K562 (cell line): ENCODE measurements around the gene SELENOO. TPM values are rescaled to one million over a fixed set of nuclear protein-coding genes. Genes with fewer than 3 reads are reported as not detected.

Experiments used
- CEBPB ChIP-seq: fragments of 450-650 bp; IDR thresholded peaks from 2 replicates; pipeline ENCODE4 v1.6.1; 2016; ENCODE audit warnings: missing genetic modification characterization, missing compliant biosample characterization
- FOS ChIP-seq: IDR thresholded peaks from 3 replicates; pipeline ENCODE4 v1.6.1; 2011; ENCODE audit not compliant: insufficient read length; ENCODE audit errors: extremely low read depth
- GABPB1 ChIP-seq: sonication (generic); formaldehyde crosslinking; IDR thresholded peaks from 2 replicates; pipeline ENCODE4 v1.8.0; 2022; ENCODE audit warnings: mild to moderate bottlenecking, missing genetic modification reagents
- HCFC1 ChIP-seq: IDR thresholded peaks from 2 replicates; pipeline ENCODE4 v1.6.1; 2012; ENCODE audit warnings: low read depth, low read length, improper control_type of control experiment
- JUNB ChIP-seq: fragments of 450-650 bp; formaldehyde crosslinking; conservative IDR thresholded peaks from 2 replicates; pipeline ENCODE4 v1.4.0; 2020; ENCODE audit warnings: mild to moderate bottlenecking
- L3MBTL2 ChIP-seq: fragments of 450-650 bp; IDR thresholded peaks from 2 replicates; pipeline ENCODE4 v1.6.1; 2016; ENCODE audit warnings: mild to moderate bottlenecking, moderate library complexity
- POLR2A ChIP-seq: fragments of 450-650 bp; conservative IDR thresholded peaks from 2 replicates; pipeline ENCODE4 v1.6.1; 2016
- POLR2G ChIP-seq: fragments of 200-400 bp; formaldehyde crosslinking; IDR thresholded peaks from 2 replicates; pipeline ENCODE4 v1.6.1; 2017; ENCODE audit warnings: low read depth, mild to moderate bottlenecking, antibody characterized with exemption, low read length, moderate library complexity
- RBBP5 ChIP-seq: fragments of 200-600 bp; sonication (generic); IDR thresholded peaks from 2 replicates; pipeline ENCODE4 v1.6.1; 2012; ENCODE audit warnings: borderline replicate concordance, mild to moderate bottlenecking, low read length, control low read depth, inconsistent platforms; ENCODE audit not compliant: insufficient read depth, poor library complexity, severe bottlenecking
- SIX5 ChIP-seq, 2 experiments: IDR thresholded peaks; 2 replicates each; pipeline ENCODE4 v1.6.1; 2011; ENCODE audit warnings: low read length in 2 of 2, borderline replicate concordance in 1 of 2, low read depth in 1 of 2, mild to moderate bottlenecking in 1 of 2, moderate library complexity in 1 of 2; ENCODE audit not compliant: insufficient read depth in 1 of 2
- SP1 ChIP-seq: sonication (generic); formaldehyde crosslinking; IDR thresholded peaks from 2 replicates; pipeline ENCODE4 v1.8.1; 2022; ENCODE audit warnings: mild to moderate bottlenecking, missing genetic modification reagents
- XRCC4 ChIP-seq: IDR thresholded peaks from one replicate; pipeline ENCODE4 v1.6.1; 2011; ENCODE audit not compliant: insufficient read depth, insufficient read length; ENCODE audit errors: extremely low read depth
- polyA plus RNA-seq, 8 experiments: library from polyadenylated mRNA; depleted of rRNA in 4 of 8; stranded (reverse) in 5 of 8; unstranded in 3 of 8; fragments of >200 nt; fragmentation: Nextera tagmentation in 2 of 8; fragmentation: Illumina TruSeq in 1 of 8; extraction: Ambion mirVana in 2 of 8; extraction: Trizol in 1 of 8; gene quantifications; 2 replicates each; pipeline versions ENCODE4 v1.2.1 to v1.2.3, GENCODE V29; 2011 to 2014; ENCODE audit warnings: inconsistent platforms in 1 of 8, missing spikeins in 1 of 8
- total RNA-seq, 7 experiments: library from RNA; depleted of rRNA in 6 of 7; stranded (reverse); fragments of >200 nt in 6 of 7; fragmentation: Illumina TruSeq in 2 of 7; extraction: Trizol in 2 of 7; gene quantifications; 2 replicates each; pipeline versions ENCODE4 v1.2.1 to v1.2.3, GENCODE V29; 2011 to 2021; ENCODE audit warnings: low replicate concordance in 1 of 7
- TF ChIP-seq, protein P1 (sequence below), 2 experiments: fragments of 450-650 bp in 1 of 2; sonication (generic) in 1 of 2; formaldehyde crosslinking in 1 of 2; IDR thresholded peaks; 2 replicates each; pipeline versions ENCODE4 v1.7.1 to v1.9.0; 2016 to 2022; ENCODE audit warnings: inconsistent platforms in 1 of 2, mild to moderate bottlenecking in 1 of 2, missing genetic modification reagents in 1 of 2
- TF ChIP-seq, protein P2 (sequence below): fragments of 200-800 bp; sonication (Bioruptor generic); IDR thresholded peaks from 2 replicates; pipeline ENCODE4 v1.6.1; 2017; ENCODE audit warnings: missing genetic modification characterization, missing compliant biosample characterization
- TF ChIP-seq, protein P3 (sequence below): fragments of 450-650 bp; IDR thresholded peaks from 2 replicates; pipeline ENCODE4 v1.6.1; 2016

Gene SELENOO
- total and polyA plus RNA-seq, 9 of the 15 experiments (the other 6 are each of a cell fraction or from before 2014, with no cell fraction given) = 0.37 to 24.9 (median 8.3) TPM

DNA sequence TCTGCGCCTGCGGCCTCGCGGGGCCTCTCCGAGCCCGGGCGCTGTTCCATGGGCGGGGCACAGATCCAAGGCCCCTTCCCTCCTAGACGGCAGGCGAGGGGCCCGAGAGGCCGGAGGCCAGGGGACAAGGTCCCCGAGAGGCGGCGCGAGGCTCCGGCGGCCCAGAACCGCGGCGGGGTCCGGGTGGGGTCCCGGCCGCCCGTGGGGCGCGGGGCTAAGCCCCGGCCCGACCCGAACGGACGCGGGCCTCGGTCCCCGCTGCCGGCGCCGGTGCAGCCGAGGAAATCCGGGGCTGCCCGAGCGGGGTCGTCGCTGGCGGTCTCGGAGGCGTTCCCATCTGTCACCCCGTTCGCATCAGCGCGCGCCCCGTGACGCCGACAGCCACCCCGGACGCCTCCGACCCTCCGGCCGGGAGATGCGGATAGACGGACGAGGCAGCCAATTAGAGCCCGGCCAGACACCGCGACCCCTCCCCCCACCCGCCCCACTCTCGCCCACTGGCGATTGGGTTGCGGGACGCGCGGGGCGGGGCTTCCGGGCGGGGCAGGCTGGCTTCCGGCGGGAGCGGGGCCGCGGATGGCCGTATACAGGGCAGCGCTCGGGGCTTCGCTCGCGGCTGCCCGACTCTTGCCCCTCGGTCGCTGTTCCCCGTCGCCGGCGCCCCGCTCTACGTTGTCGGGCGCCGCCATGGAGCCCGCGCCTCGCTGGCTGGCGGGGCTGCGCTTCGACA is at the start of gene SELENOO (continued):
- TF ChIP-seq, protein P1, sequence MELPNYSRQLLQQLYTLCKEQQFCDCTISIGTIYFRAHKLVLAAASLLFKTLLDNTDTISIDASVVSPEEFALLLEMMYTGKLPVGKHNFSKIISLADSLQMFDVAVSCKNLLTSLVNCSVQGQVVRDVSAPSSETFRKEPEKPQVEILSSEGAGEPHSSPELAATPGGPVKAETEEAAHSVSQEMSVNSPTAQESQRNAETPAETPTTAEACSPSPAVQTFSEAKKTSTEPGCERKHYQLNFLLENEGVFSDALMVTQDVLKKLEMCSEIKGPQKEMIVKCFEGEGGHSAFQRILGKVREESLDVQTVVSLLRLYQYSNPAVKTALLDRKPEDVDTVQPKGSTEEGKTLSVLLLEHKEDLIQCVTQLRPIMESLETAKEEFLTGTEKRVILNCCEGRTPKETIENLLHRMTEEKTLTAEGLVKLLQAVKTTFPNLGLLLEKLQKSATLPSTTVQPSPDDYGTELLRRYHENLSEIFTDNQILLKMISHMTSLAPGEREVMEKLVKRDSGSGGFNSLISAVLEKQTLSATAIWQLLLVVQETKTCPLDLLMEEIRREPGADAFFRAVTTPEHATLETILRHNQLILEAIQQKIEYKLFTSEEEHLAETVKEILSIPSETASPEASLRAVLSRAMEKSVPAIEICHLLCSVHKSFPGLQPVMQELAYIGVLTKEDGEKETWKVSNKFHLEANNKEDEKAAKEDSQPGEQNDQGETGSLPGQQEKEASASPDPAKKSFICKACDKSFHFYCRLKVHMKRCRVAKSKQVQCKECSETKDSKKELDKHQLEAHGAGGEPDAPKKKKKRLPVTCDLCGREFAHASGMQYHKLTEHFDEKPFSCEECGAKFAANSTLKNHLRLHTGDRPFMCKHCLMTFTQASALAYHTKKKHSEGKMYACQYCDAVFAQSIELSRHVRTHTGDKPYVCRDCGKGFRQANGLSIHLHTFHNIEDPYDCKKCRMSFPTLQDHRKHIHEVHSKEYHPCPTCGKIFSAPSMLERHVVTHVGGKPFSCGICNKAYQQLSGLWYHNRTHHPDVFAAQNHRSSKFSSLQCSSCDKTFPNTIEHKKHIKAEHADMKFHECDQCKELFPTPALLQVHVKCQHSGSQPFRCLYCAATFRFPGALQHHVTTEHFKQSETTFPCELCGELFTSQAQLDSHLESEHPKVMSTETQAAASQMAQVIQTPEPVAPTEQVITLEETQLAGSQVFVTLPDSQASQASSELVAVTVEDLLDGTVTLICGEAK (IDR thresholded peaks at IDR 0.05) = peak; percentile 93
- TF ChIP-seq, protein P1 (CRISPR knock-in tag; IDR thresholded peaks at IDR 0.05) = no peak
- TF ChIP-seq XRCC4 (no peak), L3MBTL2 (peak; percentile 75), RBBP5 (no peak), SIX5 (IDR thresholded peaks at IDR 0.05; ENCODE audit: borderline replicate concordance in 1 of 2, insufficient read depth in 1 of 2, low read depth in 1 of 2, low read length in 2 of 2) (peak in 1 of 2 experiments; percentile 43; a peak in 1 of 4 replicates), JUNB (CRISPR knock-in tag) (no peak), HCFC1 (peak; percentile 72), POLR2A (peak; percentile 43; the same call in 1 of the 2 replicates), FOS (peak; percentile 47), CEBPB (tag) (no peak), POLR2G (peak; percentile 65), SP1 (CRISPR knock-in tag) (peak; percentile 34; the same call in 1 of the 2 replicates), GABPB1 (CRISPR knock-in tag) (peak; percentile 82; the same call in 1 of the 2 replicates)
- TF ChIP-seq, protein P2, sequence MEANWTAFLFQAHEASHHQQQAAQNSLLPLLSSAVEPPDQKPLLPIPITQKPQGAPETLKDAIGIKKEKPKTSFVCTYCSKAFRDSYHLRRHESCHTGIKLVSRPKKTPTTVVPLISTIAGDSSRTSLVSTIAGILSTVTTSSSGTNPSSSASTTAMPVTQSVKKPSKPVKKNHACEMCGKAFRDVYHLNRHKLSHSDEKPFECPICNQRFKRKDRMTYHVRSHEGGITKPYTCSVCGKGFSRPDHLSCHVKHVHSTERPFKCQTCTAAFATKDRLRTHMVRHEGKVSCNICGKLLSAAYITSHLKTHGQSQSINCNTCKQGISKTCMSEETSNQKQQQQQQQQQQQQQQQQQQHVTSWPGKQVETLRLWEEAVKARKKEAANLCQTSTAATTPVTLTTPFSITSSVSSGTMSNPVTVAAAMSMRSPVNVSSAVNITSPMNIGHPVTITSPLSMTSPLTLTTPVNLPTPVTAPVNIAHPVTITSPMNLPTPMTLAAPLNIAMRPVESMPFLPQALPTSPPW (CRISPR knock-in tag) = peak; percentile 80
- TF ChIP-seq, protein P3, sequence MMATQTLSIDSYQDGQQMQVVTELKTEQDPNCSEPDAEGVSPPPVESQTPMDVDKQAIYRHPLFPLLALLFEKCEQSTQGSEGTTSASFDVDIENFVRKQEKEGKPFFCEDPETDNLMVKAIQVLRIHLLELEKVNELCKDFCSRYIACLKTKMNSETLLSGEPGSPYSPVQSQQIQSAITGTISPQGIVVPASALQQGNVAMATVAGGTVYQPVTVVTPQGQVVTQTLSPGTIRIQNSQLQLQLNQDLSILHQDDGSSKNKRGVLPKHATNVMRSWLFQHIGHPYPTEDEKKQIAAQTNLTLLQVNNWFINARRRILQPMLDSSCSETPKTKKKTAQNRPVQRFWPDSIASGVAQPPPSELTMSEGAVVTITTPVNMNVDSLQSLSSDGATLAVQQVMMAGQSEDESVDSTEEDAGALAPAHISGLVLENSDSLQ = peak; percentile 98
